ENCODE results near the gene SLC25A23.

The SLC25A23 gene

DNA sequence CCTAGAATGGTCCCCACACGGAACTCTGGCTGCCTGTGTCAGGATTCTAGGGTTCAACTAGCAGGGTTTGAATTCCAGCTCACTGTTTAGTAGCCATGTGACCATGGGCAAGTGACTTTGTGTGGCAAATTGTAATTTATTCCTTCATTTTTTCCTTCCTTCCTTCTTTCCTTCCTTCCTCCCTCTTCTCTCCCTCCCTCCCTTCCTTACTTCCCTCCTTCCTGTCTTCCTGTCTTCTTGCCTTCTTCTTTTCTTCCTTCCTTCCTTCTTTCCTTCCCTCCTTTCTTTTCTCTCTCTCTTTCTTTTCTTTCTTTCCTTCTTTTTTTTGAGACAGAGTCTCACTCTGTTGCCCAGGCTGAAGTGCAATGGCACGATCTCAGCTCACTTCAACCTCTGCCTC lies 30.5 kb upstream of the SLC25A23 start:
- DNase-seq = no peak
- TF ChIP-seq, protein P1, sequence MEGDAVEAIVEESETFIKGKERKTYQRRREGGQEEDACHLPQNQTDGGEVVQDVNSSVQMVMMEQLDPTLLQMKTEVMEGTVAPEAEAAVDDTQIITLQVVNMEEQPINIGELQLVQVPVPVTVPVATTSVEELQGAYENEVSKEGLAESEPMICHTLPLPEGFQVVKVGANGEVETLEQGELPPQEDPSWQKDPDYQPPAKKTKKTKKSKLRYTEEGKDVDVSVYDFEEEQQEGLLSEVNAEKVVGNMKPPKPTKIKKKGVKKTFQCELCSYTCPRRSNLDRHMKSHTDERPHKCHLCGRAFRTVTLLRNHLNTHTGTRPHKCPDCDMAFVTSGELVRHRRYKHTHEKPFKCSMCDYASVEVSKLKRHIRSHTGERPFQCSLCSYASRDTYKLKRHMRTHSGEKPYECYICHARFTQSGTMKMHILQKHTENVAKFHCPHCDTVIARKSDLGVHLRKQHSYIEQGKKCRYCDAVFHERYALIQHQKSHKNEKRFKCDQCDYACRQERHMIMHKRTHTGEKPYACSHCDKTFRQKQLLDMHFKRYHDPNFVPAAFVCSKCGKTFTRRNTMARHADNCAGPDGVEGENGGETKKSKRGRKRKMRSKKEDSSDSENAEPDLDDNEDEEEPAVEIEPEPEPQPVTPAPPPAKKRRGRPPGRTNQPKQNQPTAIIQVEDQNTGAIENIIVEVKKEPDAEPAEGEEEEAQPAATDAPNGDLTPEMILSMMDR (IDR thresholded peaks at IDR 0.05; ENCODE audit: low read depth, low read length, missing control alignments) = no peak
- no peak overlapping the region for H3K4me3 ChIP-seq (ENCODE audit: low read depth, low read length)
- H3K27ac ChIP-seq = no peak overlapping the region
- no peaks in the 10 kb centered on the region for H3K36me3 ChIP-seq (replicated peaks)
- in situ Hi-C loops (cut with HindIII; ENCODE audit: low pct_ligation_motif_present, low sequenced_read_pairs) = no loop called here
- no peaks in the 10 kb centered on the region for H3K27me3 ChIP-seq (replicated peaks)

GRCh38 chr19:6489278-6490061 lies 29.9 kb upstream of the SLC25A23 start:
- H3K4me3 ChIP-seq (ENCODE audit: low read depth, low read length) = no peak overlapping the region
- TF ChIP-seq, protein P1 (IDR thresholded peaks at IDR 0.05; ENCODE audit: low read depth, low read length, missing control alignments) = no peak
- H3K27ac ChIP-seq = no peak overlapping the region
- H3K27me3 ChIP-seq (replicated peaks) = no peaks in the 10 kb centered on the region
- H3K36me3 ChIP-seq (replicated peaks) = no peaks in the 10 kb centered on the region
- DNase-seq = no peak
- in situ Hi-C loops (cut with HindIII; ENCODE audit: low pct_ligation_motif_present, low sequenced_read_pairs) = no loop called here

DNA sequence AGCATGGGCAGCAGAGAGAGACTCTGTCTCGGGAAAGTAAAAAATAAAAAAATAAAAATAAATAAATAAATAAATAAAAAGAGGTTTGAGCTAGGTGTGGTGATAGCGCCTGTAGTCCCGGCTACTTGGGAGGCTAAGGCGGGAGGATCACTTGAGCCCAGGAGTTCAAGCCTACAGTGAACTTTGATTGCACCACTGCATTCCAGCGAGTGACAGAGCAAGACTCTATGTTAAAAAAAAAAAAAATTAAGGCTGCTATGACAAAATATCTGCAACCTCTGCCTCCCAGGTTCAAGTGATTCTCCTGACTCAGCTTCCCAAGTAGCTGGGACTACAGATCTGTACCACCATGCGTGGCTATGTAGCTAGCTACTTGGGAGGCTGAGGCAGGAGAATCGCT lies 25.2 kb upstream of the SLC25A23 start:
- TF ChIP-seq, protein P1 (IDR thresholded peaks at IDR 0.05; ENCODE audit: low read depth, low read length, missing control alignments) = no peak
- in situ Hi-C loops (cut with HindIII; ENCODE audit: low pct_ligation_motif_present, low sequenced_read_pairs) = no loop called here

GRCh38 chr19:6484230-6484629 lies 24.6 kb upstream of the SLC25A23 start:
- in situ Hi-C loops (cut with HindIII; ENCODE audit: low pct_ligation_motif_present, low sequenced_read_pairs) = no loop called here
- Histone ChIP-seq H3K27me3 (replicated peaks) (no peaks in the 10 kb centered on the region), H3K27ac (no peak overlapping the region), H3K36me3 (replicated peaks) (no peaks in the 10 kb centered on the region), H3K4me3 (ENCODE audit: low read depth, low read length) (no peak overlapping the region)
- no peak for DNase-seq
- TF ChIP-seq, protein P1 (IDR thresholded peaks at IDR 0.05; ENCODE audit: low read depth, low read length, missing control alignments) = no peak

More for the DNA sequence above, 25.2 kb upstream of the SLC25A23 start:
- H3K27me3 ChIP-seq (replicated peaks) = no peaks in the 10 kb centered on the region
- no peak overlapping the region for H3K27ac ChIP-seq
- H3K36me3 ChIP-seq (replicated peaks) = no peaks in the 10 kb centered on the region
- H3K4me3 ChIP-seq (ENCODE audit: low read depth, low read length) = no peak overlapping the region
- no peak for DNase-seq

DNA sequence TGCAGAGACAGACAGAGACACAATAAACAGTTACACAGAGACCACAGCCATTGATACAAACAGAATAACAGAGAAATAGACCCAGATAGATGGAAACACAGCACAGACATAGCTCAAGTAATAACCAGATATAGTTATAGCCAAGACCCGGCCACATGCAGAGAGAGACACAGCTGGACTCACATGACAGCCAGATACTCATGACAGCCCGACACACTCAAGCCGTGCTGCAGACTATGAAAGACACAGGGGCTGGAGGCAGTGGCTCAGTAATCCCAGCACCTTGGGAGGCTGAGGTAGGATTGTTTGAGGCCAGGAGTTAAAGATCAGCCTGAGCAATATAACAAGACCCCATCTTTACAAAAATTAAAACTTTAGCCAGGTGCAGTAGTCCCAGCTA lies 23.6 kb upstream of the SLC25A23 start:
- TF ChIP-seq, protein P1 (IDR thresholded peaks at IDR 0.05; ENCODE audit: low read depth, low read length, missing control alignments) = no peak
- no peaks in the 10 kb centered on the region for H3K27me3 ChIP-seq (replicated peaks)
- H3K27ac ChIP-seq = no peak overlapping the region
- no peak for DNase-seq
- H3K36me3 ChIP-seq (replicated peaks) = no peaks in the 10 kb centered on the region
- in situ Hi-C loops (cut with HindIII; ENCODE audit: low pct_ligation_motif_present, low sequenced_read_pairs) = no loop called here
- no peak overlapping the region for H3K4me3 ChIP-seq (ENCODE audit: low read depth, low read length)

DNA sequence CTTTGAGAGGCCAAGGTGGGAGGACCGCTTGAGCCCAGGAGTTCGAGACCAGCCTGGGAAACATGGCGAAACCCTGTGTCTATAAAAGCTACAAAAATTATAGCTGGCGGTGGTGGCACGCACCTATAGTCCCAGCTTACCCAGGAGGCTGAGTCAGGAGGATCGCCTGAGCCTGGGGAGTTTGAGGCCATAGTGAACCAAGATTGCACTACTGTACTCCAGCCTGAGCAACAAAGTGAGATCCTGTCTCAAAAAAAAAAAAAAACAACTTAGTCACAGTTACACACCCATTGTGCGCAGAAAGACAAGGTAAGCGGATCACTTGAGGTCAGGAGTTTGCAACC lies 22.7 kb upstream of the SLC25A23 start:
- H3K4me3 ChIP-seq (ENCODE audit: low read depth, low read length) = no peak overlapping the region
- no peak overlapping the region for H3K27ac ChIP-seq
- DNase-seq = no peak
- H3K27me3 ChIP-seq (replicated peaks) = no peaks in the 10 kb centered on the region
- H3K36me3 ChIP-seq (replicated peaks) = no peaks in the 10 kb centered on the region
- TF ChIP-seq, protein P1 (IDR thresholded peaks at IDR 0.05; ENCODE audit: low read depth, low read length, missing control alignments) = no peak
- in situ Hi-C loops (cut with HindIII; ENCODE audit: low pct_ligation_motif_present, low sequenced_read_pairs) = no loop called here

All from brain microvascular endothelial cell (primary cell).